ENCODE measurements around the gene YEATS2. TPM values are rescaled to one million over a fixed set of nuclear protein-coding genes. Genes with fewer than 3 reads are reported as not detected.
"Not testable (repeated sequence)": the region's sequence is repeated elsewhere in the genome, so short reads cannot be mapped to it uniquely, and the experiment has no call there.

Gene YEATS2
- total RNA-seq, 1 donor from 2014 or later, result 61.9 TPM

GRCh38 chr3:183664913-183665381 lies 32.6 kb upstream of the YEATS2 start:
- Mint-ChIP-seq H3K9me3 (peaks cover 4% of the 10 kb centered on the region), H3K27ac (ENCODE audit: unreplicated experiment) (no peak overlapping the region), H3K36me3 (ENCODE audit: low read depth) (peaks cover 15% of the 10 kb centered on the region), H3K27me3 (ENCODE audit: low read depth) (no peaks in the 10 kb centered on the region), H3K4me1 (no peaks in the 10 kb centered on the region), H3K4me3 (no peak overlapping the region)
- TF ChIP-seq CTCF (conservative IDR thresholded peaks at IDR 0.05), result no peak
- DNase-seq (ENCODE audit: low read depth, low spot score), result no peak

GRCh38 chr3:183680061-183680460 lies 17.5 kb upstream of the YEATS2 start:
- Mint-ChIP-seq H3K9me3 (no peaks in the 10 kb centered on the region), H3K36me3 (ENCODE audit: low read depth) (peaks cover 3% of the 10 kb centered on the region), H3K27me3 (ENCODE audit: low read depth) (no peaks in the 10 kb centered on the region), H3K4me3 (no peak overlapping the region), H3K27ac (ENCODE audit: unreplicated experiment) (no peak overlapping the region), H3K4me1 (no peaks in the 10 kb centered on the region)
- TF ChIP-seq CTCF (conservative IDR thresholded peaks at IDR 0.05), result no peak
- DNase-seq (ENCODE audit: low read depth, low spot score), result no peak

GRCh38 chr3:183687705-183688104 lies 9.9 kb upstream of the YEATS2 start:
- Mint-ChIP-seq H3K4me1 (peaks cover 4% of the 10 kb centered on the region), H3K36me3 (ENCODE audit: low read depth) (no peaks in the 10 kb centered on the region), H3K27me3 (ENCODE audit: low read depth) (no peaks in the 10 kb centered on the region), H3K27ac (ENCODE audit: unreplicated experiment) (peak overlapping the region; percentile 57), H3K4me3 (no peak overlapping the region), H3K9me3 (no peaks in the 10 kb centered on the region)
- TF ChIP-seq CTCF (conservative IDR thresholded peaks at IDR 0.05), result no peak
- no peak for DNase-seq (ENCODE audit: low read depth, low spot score)

GRCh38 chr3:183688874-183689273 lies 8.7 kb upstream of the YEATS2 start:
- Mint-ChIP-seq H3K4me1 (peaks cover 4% of the 10 kb centered on the region), H3K27ac (ENCODE audit: unreplicated experiment) (no peak overlapping the region), H3K27me3 (ENCODE audit: low read depth) (no peaks in the 10 kb centered on the region), H3K36me3 (ENCODE audit: low read depth) (no peaks in the 10 kb centered on the region), H3K4me3 (no peak overlapping the region), H3K9me3 (no peaks in the 10 kb centered on the region)
- TF ChIP-seq CTCF (conservative IDR thresholded peaks at IDR 0.05), result no peak
- DNase-seq (ENCODE audit: low read depth, low spot score), result no peak

GRCh38 chr3:183689621-183690020 lies 8.0 kb upstream of the YEATS2 start:
- DNase-seq (ENCODE audit: low read depth, low spot score); H3K4me3 Mint-ChIP-seq; H3K36me3 Mint-ChIP-seq (ENCODE audit: low read depth); H3K27me3 Mint-ChIP-seq (ENCODE audit: low read depth); H3K27ac Mint-ChIP-seq (ENCODE audit: unreplicated experiment); H3K4me1 Mint-ChIP-seq; H3K9me3 Mint-ChIP-seq: not testable (repeated sequence)

- no peaks in the 10 kb centered on the region for H3K36me3 Mint-ChIP-seq (ENCODE audit: low read depth)
- no peak overlapping the region for H3K4me3 Mint-ChIP-seq
- no peak overlapping the region for H3K27ac Mint-ChIP-seq (ENCODE audit: unreplicated experiment)
- peaks cover 4% of the 10 kb centered on the region for H3K4me1 Mint-ChIP-seq
- H3K27me3 Mint-ChIP-seq (ENCODE audit: low read depth), result no peaks in the 10 kb centered on the region
- TF ChIP-seq CTCF (conservative IDR thresholded peaks at IDR 0.05), result no peak
- no peak for DNase-seq (ENCODE audit: low read depth, low spot score)
- no peaks in the 10 kb centered on the region for H3K9me3 Mint-ChIP-seq
These were observed 7.1 kb upstream of the YEATS2 start for GRCh38 chr3:183690402-183690995.
